HUDEP-2 (cell line): ENCODE data around the gene ZRANB1.
A peak's percentile ranks its signal among the peaks of the same experiment; 100 is the strongest.

Source experiments
- DNase-seq, 76 experiments: peaks; one replicate each; lab custom pipeline; 2025; ENCODE audit not compliant: unreplicated experiment in 76 of 76; lab: John Stamatoyannopoulos, UW

The ZRANB1 gene

DNA sequence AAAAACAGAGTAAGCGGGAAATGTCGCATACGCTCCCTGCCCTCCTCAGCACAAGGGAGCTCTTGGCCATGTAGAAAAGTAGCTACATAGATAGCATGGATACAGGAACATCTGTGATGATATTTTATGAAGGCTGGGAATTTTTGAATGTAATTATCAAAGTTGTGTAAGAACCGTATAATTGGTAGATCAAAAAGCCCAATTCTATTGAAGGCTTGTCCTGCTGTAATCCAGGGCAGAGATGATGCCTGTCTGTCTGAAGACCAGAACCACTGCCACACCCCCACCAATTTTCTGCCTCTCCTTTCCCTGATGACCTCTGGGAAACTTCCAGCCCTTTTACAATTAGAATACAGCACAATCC, 51.4 kb downstream of the ZRANB1 start:
- DNase-seq, result no peak

DNA sequence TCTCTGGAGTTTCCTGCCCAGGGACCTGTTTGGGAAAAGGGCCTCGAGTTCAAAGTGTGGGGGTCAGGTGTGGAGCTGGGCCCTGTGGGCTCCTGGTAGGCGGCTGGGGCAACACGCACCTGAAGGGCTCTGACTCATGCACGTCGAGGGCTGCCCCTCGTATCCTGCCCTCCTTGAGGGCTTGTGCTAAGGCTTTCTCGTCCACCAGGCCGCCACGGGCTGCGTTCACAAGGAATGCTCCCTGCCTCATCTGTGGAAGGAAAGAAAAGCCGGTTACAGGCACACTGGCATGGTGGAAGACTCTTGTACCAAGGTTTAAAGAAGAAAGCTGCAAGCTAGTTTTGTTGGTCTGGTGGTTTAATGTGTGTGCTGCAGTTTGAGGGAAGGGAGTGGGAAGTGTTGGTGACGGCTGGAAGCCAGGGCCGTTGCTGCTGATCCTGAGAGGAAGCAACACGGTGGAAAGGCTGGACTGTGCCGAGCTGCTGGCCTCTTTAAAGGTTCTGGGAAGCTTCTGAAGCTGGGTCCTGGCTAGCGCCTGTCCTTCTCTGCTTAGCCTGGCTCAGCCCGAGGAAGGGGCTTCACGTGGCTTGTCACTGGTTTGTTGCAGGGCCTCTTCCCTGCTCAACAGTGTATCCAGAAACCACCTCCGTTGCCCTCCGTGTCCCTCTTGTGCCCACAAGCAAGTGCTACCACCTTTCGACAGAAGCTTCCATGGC, 52.0 kb downstream of the ZRANB1 start:
- DNase-seq, result no peak

DNA sequence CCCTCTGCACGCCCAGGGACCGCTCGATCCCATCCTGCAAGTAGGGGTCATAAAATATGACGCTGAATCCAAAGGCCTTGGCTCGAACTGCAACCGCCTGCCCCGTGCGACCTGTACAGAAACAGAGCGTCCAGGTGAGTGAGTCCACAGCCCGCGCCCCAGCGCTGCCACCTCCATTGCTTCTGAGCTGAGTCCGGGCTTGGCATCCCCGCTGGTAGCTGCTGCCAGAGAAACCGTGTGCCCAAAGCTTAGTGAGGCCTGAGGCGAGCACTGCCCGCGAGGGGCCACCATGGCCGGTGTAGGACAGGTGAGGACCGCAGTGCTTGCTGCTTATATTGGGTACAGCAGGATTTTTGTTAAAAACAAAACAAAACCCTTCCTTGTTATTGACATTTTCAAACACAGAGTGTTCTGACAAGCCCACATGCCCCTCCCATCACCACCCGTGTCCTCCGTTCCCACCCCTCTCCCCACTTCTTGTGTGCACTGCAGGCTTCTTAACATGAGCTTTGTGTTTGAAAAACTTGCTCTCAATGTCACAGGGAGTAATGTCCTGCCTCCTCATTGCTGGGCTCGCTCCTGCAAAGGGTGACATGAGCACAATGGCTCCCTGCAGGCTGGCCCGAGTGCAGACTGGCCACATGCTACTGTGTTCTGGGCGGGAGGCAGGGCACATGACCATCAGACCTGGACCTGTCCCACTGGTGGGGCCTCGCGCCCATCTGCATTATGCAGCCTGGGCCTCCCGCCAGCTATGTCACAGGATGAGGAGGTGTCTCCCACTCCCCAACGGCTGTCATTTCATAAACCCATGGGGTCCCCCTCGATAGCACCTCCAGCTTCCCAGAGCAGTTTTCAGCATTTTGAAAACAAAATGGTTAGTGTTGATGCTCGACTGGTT, 52.9 kb downstream of the ZRANB1 start:
- no peak for DNase-seq

DNA sequence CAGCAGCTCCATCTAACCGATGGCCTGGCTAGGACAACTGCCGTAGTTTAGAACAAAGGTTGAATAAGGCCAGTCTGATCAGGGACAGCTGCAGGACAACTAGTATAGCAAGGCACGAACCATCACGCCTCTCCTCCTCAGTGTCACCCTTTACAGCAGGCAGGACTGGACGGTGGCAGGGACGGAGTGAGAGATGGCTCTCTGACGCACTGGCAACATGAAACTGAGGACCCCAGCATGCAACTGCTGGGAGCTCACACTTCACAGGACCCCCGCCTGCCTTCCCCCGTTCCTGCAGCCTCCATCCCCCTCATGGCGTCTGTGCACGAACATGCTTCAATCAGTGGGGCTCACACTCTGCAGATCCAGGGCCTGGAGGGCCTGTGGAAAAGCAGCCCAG, 53.7 kb downstream of the ZRANB1 start:
- no peak for DNase-seq

DNA sequence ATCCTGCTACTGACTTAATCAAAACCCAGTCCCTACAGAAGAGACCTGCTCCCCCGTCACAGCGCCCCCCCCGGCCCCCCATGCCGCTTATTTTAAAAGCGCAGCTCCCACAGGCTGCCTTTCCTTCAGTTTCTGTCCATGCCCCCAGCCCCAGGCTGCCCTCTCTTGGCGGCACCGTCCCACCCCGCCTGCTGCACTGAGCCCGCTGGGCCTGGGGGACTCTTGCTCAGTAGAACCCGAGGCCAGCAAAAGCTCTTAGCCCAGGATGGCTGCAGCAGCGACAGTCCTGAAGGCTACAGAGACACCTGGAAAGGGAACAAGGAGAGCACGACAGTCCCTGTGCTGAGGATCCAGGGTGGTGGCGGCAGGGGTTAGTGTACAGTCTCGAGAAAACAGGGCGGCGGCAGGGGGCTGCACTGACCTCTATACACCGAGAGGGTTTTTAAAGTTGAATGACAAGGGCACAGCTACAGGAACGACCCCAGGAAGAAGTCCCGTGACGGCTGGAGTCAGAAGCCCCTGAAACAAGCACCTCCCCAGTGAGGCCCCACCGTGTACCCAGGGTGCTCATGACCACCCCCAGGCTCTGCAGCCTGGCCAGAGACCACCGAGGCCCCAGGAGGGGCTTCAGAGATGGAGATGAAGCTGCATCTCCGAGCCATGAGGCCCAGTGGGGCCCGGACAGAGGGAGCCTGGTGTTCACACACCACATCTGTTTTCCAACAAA, 54.4 kb downstream of the ZRANB1 start:
- no peak for DNase-seq

DNA sequence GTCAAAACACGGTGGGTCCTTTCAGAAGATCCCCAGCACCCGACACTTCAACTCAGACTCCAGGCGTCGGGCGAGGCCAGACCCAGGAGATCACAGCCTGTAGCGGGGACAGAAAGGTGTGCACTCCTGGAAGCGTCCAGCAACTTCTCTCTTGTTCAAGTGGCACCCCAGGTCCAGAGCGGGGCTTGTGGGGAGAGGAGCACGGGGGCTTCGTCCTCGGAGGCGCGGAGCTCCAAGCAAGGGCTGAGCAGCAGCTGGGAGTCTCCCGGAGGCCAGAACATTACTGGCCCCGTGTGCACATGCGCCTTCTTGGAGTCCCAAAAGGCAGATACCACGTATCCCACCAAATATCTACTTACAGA, 54.9 kb downstream of the ZRANB1 start:
- no peak for DNase-seq

DNA sequence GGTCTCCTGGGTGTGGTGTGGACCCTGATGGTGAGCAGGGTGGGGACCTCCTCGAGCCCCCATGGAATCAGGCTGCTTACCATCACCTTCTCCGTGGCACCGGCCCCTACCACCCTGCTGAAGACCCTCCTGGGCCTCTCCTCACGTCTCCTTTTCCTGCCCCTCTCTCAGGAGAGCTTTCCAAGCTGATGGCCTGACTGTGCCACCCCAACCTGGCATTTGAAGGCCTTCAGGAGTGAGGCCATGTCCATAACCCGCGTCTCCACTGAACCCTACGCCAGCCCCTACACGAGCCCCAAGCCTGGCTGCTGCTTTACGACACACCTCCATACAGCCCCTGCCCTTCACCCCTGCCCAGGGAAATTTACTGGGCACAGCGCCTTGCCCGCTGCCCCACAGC, 55.4 kb downstream of the ZRANB1 start:
- no peak for DNase-seq

DNA sequence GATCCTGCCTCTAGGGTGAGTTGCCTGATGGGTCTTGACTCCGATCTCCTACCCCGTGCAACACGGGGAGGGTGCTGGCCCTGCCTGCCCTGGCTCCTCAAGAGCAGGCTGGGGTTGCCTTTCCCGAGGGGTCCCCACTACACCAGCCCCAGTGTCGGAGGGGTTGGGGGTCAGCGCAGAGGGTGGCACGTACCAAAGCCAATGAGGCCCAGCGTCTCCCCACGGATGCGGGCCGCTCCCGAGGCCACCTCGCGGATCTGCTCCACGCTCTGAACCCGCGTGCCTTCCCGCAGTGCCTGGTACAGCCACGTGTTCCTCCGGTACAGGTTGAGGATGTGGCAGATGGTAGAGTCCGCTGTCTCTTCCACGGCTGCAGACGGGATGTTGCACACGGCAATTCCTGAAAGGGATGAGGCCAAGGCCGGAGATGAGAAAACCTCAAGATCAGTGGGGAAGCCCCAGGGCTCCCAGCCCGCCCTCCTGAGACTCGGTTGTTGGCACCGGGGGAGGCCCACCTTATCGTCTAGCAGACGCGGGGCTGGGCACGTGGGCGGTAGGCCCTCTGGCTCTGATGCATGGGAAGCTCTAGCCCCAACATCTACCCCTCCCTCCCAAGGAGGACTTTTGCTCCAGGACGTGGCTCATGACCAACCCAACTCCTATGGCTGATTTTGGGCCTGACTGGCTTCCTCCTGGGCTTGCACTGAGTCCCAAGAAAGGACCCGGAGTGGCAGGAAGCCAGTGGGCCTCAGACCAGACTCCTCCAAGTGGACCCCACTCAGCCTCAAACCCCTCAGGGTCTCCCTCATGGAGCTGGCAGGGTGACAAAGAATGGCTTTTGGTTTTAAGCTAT, 56.1 kb downstream of the ZRANB1 start:
- DNase-seq, result peak in 64 of 76 experiments; percentile 5 to 79 (median 50)

DNA sequence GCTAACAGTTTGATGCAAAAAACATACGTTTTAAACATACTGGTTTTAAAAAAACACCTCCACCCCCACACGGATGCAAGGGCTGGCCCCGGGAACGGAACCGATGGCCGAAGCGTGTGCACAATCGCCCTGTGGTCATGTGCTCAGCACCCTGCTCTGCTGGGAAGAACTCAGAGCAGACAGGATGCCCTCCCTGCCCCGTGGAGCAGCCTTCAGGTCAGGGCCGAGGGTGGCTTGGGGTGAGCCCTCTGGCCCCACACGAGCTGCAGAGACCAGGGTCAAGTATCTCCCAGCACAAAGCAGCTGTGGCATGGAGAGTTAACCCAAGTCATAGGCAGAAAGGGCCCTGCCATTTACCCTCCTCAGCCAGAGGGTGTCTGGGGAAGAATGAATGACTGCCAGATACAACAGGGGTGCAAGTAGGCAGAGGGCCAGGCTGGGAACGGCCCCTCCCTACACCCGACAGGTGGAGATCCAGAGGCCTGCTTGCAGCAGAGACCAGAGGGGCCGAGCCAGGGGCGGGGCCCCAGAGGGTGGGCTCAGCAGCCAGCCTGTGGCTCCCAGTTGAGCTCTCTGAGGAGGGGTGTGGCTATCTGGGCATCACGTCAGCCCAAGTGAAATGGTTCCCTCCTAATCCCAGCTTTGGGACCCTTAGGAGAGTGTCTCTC, 56.8 kb downstream of the ZRANB1 start:
- peak in 3 of 76 experiments; percentile 10 to 20 (median 11) for DNase-seq

DNA sequence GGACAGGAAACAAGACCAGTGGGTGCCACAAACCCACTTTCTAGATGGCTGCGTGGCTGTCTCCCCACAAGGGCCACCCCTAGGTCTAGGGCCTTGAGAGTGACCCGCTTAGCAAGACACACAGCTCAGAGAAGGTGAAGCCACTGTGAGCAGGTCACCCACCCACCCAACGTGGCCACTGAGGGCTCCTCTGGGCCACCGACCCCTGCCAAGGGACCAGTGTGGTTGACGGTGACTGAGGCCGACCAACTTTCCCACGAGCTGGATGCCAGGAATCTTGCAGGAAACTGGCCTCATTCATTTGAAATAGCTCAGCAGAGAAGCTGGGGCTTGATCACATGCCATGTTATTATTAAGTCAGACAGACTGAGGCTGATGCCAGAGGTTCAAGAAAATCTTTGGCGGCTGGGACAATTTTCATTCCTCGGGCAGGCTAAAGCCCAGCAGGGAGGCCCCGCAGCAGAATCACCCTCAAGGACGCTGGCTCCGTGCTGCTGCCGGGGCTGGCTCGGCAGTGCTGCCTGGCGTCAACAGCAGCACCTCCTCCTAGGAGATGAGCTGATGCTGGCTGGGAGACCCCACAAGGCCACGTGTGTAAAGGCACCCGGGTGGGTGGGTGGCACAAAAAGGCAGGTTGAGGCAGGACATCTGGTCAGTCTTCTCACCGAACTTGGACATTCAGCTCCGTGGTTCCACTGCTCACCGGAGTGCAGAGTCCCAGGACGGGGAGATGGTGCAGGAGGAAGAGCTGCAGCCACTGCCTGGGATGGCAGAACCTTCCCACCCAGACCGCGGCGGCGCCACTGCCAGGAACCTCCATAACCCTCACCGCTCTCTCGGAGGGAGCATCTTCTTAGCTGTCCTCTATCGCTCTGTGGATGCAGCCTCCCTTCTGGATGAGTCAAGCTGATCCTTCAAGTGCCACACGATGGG, 57.8 kb downstream of the ZRANB1 start:
- no peak for DNase-seq

DNA sequence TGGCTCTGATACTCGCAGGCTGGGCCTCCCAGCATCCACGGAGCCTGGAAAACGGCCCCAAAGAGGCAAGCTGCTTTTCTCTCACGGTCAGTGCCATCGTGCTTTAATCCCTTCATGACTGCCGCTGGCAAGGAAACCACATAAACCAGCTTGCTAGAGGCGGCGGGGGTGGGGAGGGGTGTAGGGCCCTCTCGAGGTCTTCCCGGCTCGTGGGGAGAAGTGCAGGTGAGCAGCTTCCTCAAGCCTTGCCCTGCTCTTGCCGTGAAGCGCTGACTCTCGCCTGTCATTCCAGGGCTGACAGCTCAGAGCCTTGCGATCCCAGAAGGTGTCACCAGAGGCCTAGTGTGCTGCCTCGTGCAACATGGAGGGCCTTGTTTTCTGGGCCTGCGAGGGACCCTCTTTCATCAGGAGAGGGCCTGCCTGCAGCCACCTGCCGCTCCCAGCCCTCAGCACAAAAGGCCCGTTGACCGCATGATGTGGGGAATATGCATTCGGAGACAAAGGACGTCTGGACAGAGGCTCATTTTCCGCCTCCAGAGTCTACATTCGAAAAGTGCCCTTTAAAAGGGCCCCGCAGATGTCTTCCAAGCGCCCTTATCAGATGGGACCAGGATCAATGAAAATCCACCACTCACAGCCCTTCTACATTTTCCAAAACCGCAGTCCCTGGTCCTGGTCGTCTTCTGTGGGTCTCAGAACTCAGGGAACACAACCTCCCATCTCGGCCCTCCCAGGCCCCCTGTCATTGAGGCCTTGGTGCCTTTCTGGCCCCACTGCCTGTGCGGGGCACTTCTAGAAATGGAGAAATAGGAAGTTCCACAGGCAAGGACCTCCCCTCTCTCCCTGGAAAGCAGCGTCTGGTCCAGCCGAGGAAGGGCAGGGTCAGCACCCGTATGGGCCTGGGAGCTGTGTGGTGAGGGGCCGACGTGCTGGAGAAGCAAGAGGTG, 58.7 kb downstream of the ZRANB1 start:
- peak in 3 of 76 experiments; percentile 7 to 14 (median 13) for DNase-seq

DNA sequence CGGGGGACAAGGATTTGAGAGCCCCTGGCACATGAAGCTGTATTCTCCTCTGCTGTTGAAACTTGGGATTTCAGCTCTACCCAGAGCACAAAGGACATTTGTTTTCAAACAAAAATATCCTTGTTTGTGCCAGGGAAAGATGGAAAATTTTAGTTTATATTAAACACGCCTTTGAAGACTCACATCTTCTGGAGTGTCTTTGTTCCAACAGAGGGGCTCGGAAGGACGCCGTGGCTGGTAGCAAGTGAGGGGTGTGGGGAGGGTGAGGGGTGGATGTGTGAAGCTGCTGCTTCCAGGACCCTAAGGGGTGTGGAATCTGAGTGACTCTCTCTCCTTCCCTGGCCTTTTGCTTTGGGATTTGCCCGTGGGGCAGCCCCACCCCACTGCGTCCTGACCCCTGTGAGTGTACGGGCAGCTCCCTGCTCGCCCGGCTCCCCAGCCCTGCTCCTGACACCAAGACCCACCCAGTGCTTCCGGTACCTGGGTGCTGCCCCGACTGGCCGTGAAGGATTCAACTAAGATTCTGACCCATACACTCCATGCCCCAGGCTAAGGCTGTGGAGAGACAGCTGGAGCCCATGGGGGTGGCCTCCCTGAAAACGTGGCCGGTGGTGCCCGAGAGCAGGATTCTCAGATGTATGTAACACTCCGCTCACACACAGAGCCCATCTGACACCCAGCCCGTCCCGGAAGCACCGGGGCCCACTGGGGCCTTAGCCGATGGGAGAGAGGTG, 59.6 kb downstream of the ZRANB1 start:
- DNase-seq, result no peak

DNA sequence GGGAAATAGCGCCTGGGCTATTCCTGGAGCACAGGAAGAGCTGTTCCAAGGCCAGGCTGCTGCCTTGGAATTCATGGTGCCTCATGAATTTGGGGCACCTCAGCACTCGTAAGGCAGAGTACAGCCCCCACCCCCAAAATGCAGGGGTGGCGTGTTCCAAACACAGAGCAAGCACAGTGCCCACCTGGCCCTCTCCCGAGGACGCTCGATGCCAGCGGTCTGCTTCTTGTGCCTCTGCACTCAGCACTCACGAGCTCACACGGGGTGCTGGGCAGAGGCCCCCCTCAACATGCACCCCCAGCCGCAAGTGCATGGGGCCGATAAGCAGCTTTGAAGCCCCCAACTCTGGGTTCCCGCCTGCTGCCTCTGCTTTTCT, 60.1 kb downstream of the ZRANB1 start:
- no peak for DNase-seq

DNA sequence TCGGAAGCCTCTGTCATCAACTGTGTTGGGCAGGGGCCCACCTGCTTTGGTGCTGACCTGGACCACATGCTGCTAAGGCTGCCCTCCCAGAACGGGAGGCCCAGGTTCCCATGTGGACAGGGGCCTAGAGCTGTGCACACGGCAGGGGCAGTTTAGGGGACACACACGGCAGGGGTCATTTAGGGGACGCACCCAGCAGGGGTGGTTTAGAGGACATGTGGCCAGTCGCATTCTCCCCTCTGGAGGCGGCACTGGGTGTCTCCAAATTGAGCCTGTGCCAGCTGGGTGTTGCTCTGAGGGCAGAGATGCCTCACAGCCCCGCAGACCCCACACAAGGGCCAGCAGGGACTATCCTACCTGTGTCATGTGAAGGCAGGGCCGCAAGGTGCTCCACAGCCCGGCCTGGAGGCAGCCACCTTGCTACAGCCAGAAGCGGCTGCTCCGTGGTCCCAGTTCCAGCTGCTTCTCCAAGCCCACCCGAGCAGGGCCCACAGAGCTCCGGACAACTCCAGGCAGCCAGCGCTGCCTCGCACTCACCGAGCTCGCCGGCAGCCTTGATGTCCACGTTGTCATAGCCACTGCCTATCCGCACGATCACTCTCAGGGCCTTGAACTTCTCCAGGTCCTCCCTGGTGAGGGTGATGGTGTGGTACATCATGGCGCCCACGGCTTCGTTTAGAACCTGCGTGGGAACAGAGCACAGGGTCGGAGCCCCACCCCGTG, 60.7 kb downstream of the ZRANB1 start:
- DNase-seq, result no peak

DNA sequence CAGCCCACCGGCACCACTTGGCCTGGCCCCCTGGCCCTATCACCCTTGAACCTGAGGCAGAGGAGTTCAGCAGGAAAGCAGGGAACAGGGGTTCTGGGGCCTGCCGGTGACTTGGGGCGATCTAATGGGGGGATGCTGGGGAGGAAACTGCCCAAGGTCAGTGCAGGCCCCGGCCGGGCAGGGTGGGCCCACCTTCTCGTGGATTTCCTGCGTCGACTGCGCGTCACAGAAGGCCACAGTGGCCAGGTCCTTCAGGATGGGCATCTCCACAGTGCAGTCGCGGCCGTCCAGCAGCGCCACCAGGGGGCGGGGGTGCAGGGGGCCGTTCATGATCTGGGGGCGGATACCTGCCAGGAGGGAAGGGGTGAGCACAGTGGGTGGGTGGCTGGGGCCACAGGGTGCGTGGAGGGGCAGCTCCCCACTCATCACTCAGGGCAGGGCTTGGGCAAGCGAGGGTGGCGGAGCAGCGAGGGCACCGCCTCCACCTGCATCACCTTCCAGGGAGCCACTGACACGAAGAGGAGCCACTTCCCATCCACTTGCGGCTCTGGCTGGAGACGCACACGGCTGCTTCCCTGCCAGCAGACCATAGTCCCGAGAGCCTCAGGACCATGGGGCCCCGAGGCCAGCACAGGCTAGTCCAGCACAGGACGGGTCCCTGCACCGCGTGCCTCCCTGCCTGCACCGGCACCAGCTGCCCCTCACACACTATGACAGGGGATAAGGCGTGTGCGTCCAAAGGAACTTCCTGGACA, 61.4 kb downstream of the ZRANB1 start:
- no peak for DNase-seq

DNA sequence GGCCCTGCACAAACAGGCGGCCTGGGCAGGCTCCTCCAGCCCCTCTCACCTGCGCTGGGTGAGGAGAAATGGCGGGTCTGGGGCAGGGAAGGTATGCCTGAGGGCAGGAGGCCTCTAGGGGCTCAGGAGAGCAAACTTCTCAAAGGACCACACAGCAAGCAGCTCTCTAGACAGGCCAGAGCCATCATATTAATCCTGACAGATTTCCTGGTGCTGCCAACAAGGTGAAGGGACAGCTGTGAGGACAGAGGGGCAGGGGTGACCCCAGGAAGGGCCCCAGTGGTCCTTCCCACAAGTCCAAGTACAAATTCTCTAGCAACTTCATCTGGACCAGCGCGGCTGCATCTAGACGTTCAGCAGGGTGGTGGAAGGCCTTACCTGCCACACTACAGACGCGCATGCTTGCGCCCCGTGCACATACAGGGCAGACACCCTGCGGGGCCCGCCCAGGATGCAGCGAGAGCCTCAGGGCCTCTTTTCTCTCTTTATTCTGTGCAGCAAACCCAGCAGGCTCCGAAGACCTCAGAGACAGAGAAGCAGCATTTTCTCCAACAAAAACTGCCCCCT, 62.1 kb downstream of the ZRANB1 start:
- no peak for DNase-seq
